Liver (tissue), 9 donors: Measurements from ENCODE around the gene EPHB2. TPM values are rescaled to one million over a fixed set of nuclear protein-coding genes. Genes with fewer than 3 reads are reported as not detected.

ENCODE experiments used
- DNase-seq: peaks from one replicate; pipeline ENCODE4 v3.0.0-alpha.2; 2017; ENCODE audit warnings: low spot score
- H3K27ac ChIP-seq, 2 donors: one replicate each; pipeline ENCODE4 v1.7.0; 2013; ENCODE audit warnings: inconsistent platforms in 2 of 2, low read length in 2 of 2, control low read depth in 1 of 2, low read depth in 1 of 2, mild to moderate bottlenecking in 1 of 2
- H3K27me3 ChIP-seq, 4 donors: one replicate each; pipeline versions ENCODE4 v1.6.1 to v1.7.0; 2013; ENCODE audit warnings: low read length in 3 of 4, inconsistent platforms in 1 of 4, mild to moderate bottlenecking in 1 of 4, moderate library complexity in 1 of 4; ENCODE audit not compliant: control insufficient read depth in 4 of 4, insufficient read depth in 4 of 4
- H3K36me3 ChIP-seq, 4 donors: one replicate each; pipeline versions ENCODE4 v1.6.1 to v1.7.0; 2013; ENCODE audit warnings: low read length in 3 of 4, mild to moderate bottlenecking in 3 of 4, low read depth in 1 of 4, moderate library complexity in 1 of 4; ENCODE audit not compliant: control insufficient read depth in 4 of 4, insufficient read depth in 3 of 4
- H3K4me1 ChIP-seq, 4 donors: one replicate each; pipeline versions ENCODE4 v1.6.1 to v1.7.0; 2013; ENCODE audit warnings: low read length in 3 of 4, mild to moderate bottlenecking in 3 of 4, moderate library complexity in 1 of 4; ENCODE audit not compliant: control insufficient read depth in 4 of 4, insufficient read depth in 4 of 4
- H3K4me3 ChIP-seq, 3 donors: one replicate each; pipeline versions ENCODE4 v1.6.1 to v1.7.0; 2013; ENCODE audit warnings: low read length in 3 of 3, control low read depth in 1 of 3, low read depth in 1 of 3, mild to moderate bottlenecking in 1 of 3
- H3K9ac ChIP-seq, 2 donors: one replicate each; pipeline ENCODE4 v1.7.0; 2013; ENCODE audit warnings: low read length in 2 of 2, mild to moderate bottlenecking in 2 of 2, moderate library complexity in 2 of 2, control low read depth in 1 of 2, low read depth in 1 of 2
- H3K9me3 ChIP-seq, 4 donors: one replicate each; pipeline versions ENCODE4 v1.6.1 to v1.7.0; 2013; ENCODE audit warnings: low read length in 3 of 4; ENCODE audit not compliant: control insufficient read depth in 4 of 4
- EGR1 ChIP-seq, 2 donors: IDR thresholded peaks; 2 replicates each; pipeline ENCODE4 v1.6.1; 2016 to 2018; ENCODE audit warnings: antibody characterized with exemption in 2 of 2, low read depth in 2 of 2
- FOXA1 ChIP-seq: IDR thresholded peaks from 2 replicates; pipeline ENCODE4 v1.6.1; 2016; ENCODE audit warnings: antibody characterized with exemption
- FOXA2 ChIP-seq: IDR thresholded peaks from 2 replicates; pipeline ENCODE4 v1.6.1; 2016; ENCODE audit warnings: antibody characterized with exemption
- GABPA ChIP-seq, 2 donors: IDR thresholded peaks in 1 of 2; conservative IDR thresholded peaks in 1 of 2; 2 replicates each; pipeline ENCODE4 v1.6.1; 2016; ENCODE audit warnings: antibody characterized with exemption in 2 of 2, mild to moderate bottlenecking in 1 of 2, moderate library complexity in 1 of 2
- HNF4A ChIP-seq, 2 donors: conservative IDR thresholded peaks; 2 replicates each; pipeline ENCODE4 v1.6.1; 2016; ENCODE audit warnings: antibody characterized with exemption in 2 of 2, mild to moderate bottlenecking in 2 of 2
- HNF4G ChIP-seq: IDR thresholded peaks from 2 replicates; pipeline ENCODE4 v1.6.1; 2016; ENCODE audit warnings: antibody characterized with exemption
- JUND ChIP-seq, 2 donors: IDR thresholded peaks; 2 replicates each; pipeline ENCODE4 v1.6.1; 2016; ENCODE audit warnings: antibody characterized with exemption in 2 of 2
- NR2F2 ChIP-seq: IDR thresholded peaks from 2 replicates; pipeline ENCODE4 v1.6.1; 2016; ENCODE audit warnings: antibody characterized with exemption
- RAD21 ChIP-seq, 2 donors: IDR thresholded peaks; 2 replicates each; pipeline ENCODE4 v1.6.1; 2016; ENCODE audit warnings: antibody characterized with exemption in 2 of 2, mild to moderate bottlenecking in 2 of 2
- REST ChIP-seq: IDR thresholded peaks from 2 replicates; pipeline ENCODE4 v1.6.1; 2016; ENCODE audit warnings: antibody characterized with exemption, mild to moderate bottlenecking
- RXRA ChIP-seq, 2 donors: IDR thresholded peaks; 2 replicates each; pipeline ENCODE4 v1.6.1; 2017 to 2018; ENCODE audit warnings: antibody characterized with exemption in 2 of 2, mild to moderate bottlenecking in 1 of 2
- SP1 ChIP-seq: IDR thresholded peaks from 2 replicates; pipeline ENCODE4 v1.6.1; 2018; ENCODE audit warnings: antibody characterized with exemption, mild to moderate bottlenecking
- TAF1 ChIP-seq: conservative IDR thresholded peaks from 2 replicates; pipeline ENCODE4 v1.6.1; 2016; ENCODE audit warnings: antibody characterized with exemption, mild to moderate bottlenecking
- YY1 ChIP-seq: IDR thresholded peaks from 2 replicates; pipeline ENCODE4 v1.6.1; 2016; ENCODE audit warnings: antibody characterized with exemption, mild to moderate bottlenecking
- ZBTB33 ChIP-seq: IDR thresholded peaks from 2 replicates; pipeline ENCODE4 v1.6.1; 2016; ENCODE audit warnings: antibody characterized with exemption
- WGBS: extraction: QIAGEN DNeasy Blood & Tissue Kit; methylation state at CpG from one replicate; pipeline ENCODE4 v1.1.7; 2013; 5-methylcytosine and 5-hydroxymethylcytosine counted together
- polyA plus RNA-seq, 2 donors: library from polyadenylated mRNA; stranded (reverse) in 1 of 2; unstranded in 1 of 2; fragments of 200-250 nt in 1 of 2; fragments of >200 nt in 1 of 2; fragmentation: Nextera tagmentation in 1 of 2; extraction: Ambion mirVana in 1 of 2; gene quantifications; one replicate each; pipeline versions ENCODE4 v1.2.1 to v1.2.3, GENCODE V29; 2013 to 2015
- total RNA-seq, 2 donors: library from RNA; depleted of rRNA; stranded (reverse); fragments of >200 nt; gene quantifications; one replicate each; pipeline ENCODE4 v1.2.3, GENCODE V29; 2014
- TF ChIP-seq, protein P1 (sequence below): IDR thresholded peaks from 2 replicates; pipeline ENCODE4 v1.6.1; 2016; ENCODE audit warnings: antibody characterized with exemption
- TF ChIP-seq, protein P2 (sequence below): IDR thresholded peaks from 2 replicates; pipeline ENCODE4 v1.6.1; 2016; ENCODE audit warnings: antibody characterized with exemption
- TF ChIP-seq, protein P3 (sequence below): fragments of 150-350 bp; IDR thresholded peaks from 2 replicates; pipeline ENCODE4 v1.5.1; 2017; ENCODE audit warnings: improper control_type of control experiment, low read depth, low read length; ENCODE audit not compliant: missing input control
- donor health status: healthy.
- donor health status: healthy.
- donor health status: healthy.
- donor health status: healthy.
- donor health status: healthy.

EPHB2 gene
- total and polyA plus RNA-seq, 4 donors, result 0.07 to 1.0 (median 0.38) TPM

- no peaks in the 10 kb centered on the region for H3K36me3 ChIP-seq
- H3K4me1 ChIP-seq, result no peaks in the 10 kb centered on the region
- no peak for DNase-seq
- no peak overlapping the region for H3K9ac ChIP-seq
- H3K4me3 ChIP-seq, result no peak overlapping the region
- TF ChIP-seq, protein P1, sequence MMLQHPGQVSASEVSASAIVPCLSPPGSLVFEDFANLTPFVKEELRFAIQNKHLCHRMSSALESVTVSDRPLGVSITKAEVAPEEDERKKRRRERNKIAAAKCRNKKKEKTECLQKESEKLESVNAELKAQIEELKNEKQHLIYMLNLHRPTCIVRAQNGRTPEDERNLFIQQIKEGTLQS, result no peak
- TF ChIP-seq NR2F2 (no peak), FOXA2 (no peak), EGR1 (IDR thresholded peaks at IDR 0.05; ENCODE audit: low read depth in 2 of 2) (no peak), ZBTB33 (no peak), YY1 (no peak), REST (no peak), JUND (IDR thresholded peaks at IDR 0.05) (no peak), RXRA (IDR thresholded peaks at IDR 0.05) (no peak), RAD21 (IDR thresholded peaks at IDR 0.05) (no peak), SP1 (no peak), HNF4A (conservative IDR thresholded peaks at IDR 0.05) (no peak), GABPA (IDR thresholded peaks at IDR 0.05 in 1 of 2, conservative IDR thresholded peaks at IDR 0.05 in 1 of 2) (no peak), TAF1 (no peak), HNF4G (no peak), FOXA1 (no peak)
- TF ChIP-seq, protein P2, sequence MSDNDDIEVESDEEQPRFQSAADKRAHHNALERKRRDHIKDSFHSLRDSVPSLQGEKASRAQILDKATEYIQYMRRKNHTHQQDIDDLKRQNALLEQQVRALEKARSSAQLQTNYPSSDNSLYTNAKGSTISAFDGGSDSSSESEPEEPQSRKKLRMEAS, result no peak
- TF ChIP-seq, protein P3, sequence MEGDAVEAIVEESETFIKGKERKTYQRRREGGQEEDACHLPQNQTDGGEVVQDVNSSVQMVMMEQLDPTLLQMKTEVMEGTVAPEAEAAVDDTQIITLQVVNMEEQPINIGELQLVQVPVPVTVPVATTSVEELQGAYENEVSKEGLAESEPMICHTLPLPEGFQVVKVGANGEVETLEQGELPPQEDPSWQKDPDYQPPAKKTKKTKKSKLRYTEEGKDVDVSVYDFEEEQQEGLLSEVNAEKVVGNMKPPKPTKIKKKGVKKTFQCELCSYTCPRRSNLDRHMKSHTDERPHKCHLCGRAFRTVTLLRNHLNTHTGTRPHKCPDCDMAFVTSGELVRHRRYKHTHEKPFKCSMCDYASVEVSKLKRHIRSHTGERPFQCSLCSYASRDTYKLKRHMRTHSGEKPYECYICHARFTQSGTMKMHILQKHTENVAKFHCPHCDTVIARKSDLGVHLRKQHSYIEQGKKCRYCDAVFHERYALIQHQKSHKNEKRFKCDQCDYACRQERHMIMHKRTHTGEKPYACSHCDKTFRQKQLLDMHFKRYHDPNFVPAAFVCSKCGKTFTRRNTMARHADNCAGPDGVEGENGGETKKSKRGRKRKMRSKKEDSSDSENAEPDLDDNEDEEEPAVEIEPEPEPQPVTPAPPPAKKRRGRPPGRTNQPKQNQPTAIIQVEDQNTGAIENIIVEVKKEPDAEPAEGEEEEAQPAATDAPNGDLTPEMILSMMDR, result no peak
- H3K27ac ChIP-seq, result no peak overlapping the region
- H3K9me3 ChIP-seq, result no peaks in the 10 kb centered on the region
- 81% methylated on average over 11 of the region's 11 CpGs for WGBS
- no peaks in the 10 kb centered on the region for H3K27me3 ChIP-seq
Observed at GRCh38 chr1:22763487-22764200, 53.0 kb downstream of the EPHB2 start.
